H1 (cell line): ENCODE data around the gene DDOST. TPM values are rescaled to one million over a fixed set of nuclear protein-coding genes. Genes with fewer than 3 reads are reported as not detected.

Source experiments
- CTCF ChIA-PET: fragments of 300-600 bp; sonication (Branson Sonifier 250); formaldehyde crosslinking; loops from one replicate; lab custom pipeline; 2021; ENCODE audit not compliant: partially characterized antibody; lab: Charles Lee
- POLR2A ChIA-PET: fragments of 300-600 bp; sonication (Branson Sonifier 250); formaldehyde crosslinking; loops from one replicate; lab custom pipeline; 2021; ENCODE audit warnings: inconsistent platforms; ENCODE audit not compliant: partially characterized antibody; lab: Charles Lee
- DNase-seq, 2 experiments: peaks; one replicate each; pipeline versions ENCODE4 v3.0.0 to v3.0.0-alpha.2; 2010 to 2022; ENCODE audit warnings: low spot score in 2 of 2, low read depth in 1 of 2, mixed read lengths in 1 of 2
- FAIRE-seq: peaks from 2 replicates; lab custom pipeline; 2011; peaks lifted over from hg19 to GRCh38; lab: Jason Lieb, UNC
- H2AFZ ChIP-seq: 2 replicates; pipeline ENCODE4 v1.8.1; 2012; ENCODE audit warnings: low read length, inconsistent platforms
- H2AK5ac ChIP-seq: 2 replicates; pipeline ENCODE4 v1.6.1; 2013; ENCODE audit warnings: low read depth, low read length
- H2BK120ac ChIP-seq: replicated peaks from 2 replicates; pipeline ENCODE3; 2013; ENCODE audit warnings: low read depth, low read length, inconsistent platforms
- H2BK12ac ChIP-seq: 2 replicates; pipeline ENCODE4 v1.6.1; 2013; ENCODE audit warnings: low read depth, low read length
- H2BK15ac ChIP-seq: 2 replicates; pipeline ENCODE4 v1.6.1; 2013; ENCODE audit warnings: low read length
- H2BK20ac ChIP-seq: 2 replicates; pipeline ENCODE4 v1.6.1; 2013; ENCODE audit warnings: low read length
- H2BK5ac ChIP-seq: 2 replicates; pipeline ENCODE4 v1.6.1; 2013; ENCODE audit warnings: low read depth, low read length
- H3K14ac ChIP-seq: 2 replicates; pipeline ENCODE4 v1.6.1; 2013; ENCODE audit warnings: inconsistent platforms; ENCODE audit not compliant: insufficient read length
- H3K18ac ChIP-seq: 2 replicates; pipeline ENCODE4 v1.6.1; 2013; ENCODE audit warnings: low read length; ENCODE audit errors: extremely low read depth
- H3K23ac ChIP-seq: 2 replicates; pipeline ENCODE4 v1.6.1; 2013; ENCODE audit warnings: inconsistent platforms; ENCODE audit not compliant: insufficient read length
- H3K23me2 ChIP-seq: 2 replicates; pipeline ENCODE4 v1.6.1; 2013; ENCODE audit warnings: low read depth, low read length
- H3K27ac ChIP-seq: 2 replicates; pipeline ENCODE4 v1.6.1; 2011; ENCODE audit warnings: low read depth, low read length, inconsistent platforms
- H3K27me3 ChIP-seq, 4 experiments: replicated peaks in 1 of 4; 1 replicate in 1 of 4; 2 replicates in 3 of 4; pipeline versions ENCODE4 v1.6.1 to v1.8.1; 2011 to 2013; ENCODE audit warnings: low read length in 3 of 4, mild to moderate bottlenecking in 3 of 4, inconsistent platforms in 2 of 4, mixed read lengths in 2 of 4, moderate library complexity in 1 of 4; ENCODE audit not compliant: control insufficient read depth in 3 of 4, insufficient read depth in 3 of 4; ENCODE audit errors: extremely low read depth in 1 of 4
- H3K36me3 ChIP-seq, 4 experiments: 2 replicates each; pipeline versions ENCODE4 v1.6.1 to v1.8.1; 2011 to 2013; ENCODE audit warnings: mild to moderate bottlenecking in 4 of 4, low read length in 3 of 4, moderate library complexity in 2 of 4, control low read depth in 1 of 4, inconsistent platforms in 1 of 4; ENCODE audit not compliant: insufficient read depth in 4 of 4, control insufficient read depth in 2 of 4
- H3K4ac ChIP-seq: replicated peaks from 2 replicates; pipeline ENCODE3; 2013; ENCODE audit warnings: low read length, low read depth, mixed read lengths, inconsistent platforms; ENCODE audit not compliant: insufficient read length
- H3K4me1 ChIP-seq, 4 experiments: replicated peaks in 1 of 4; 1 replicate in 1 of 4; 2 replicates in 3 of 4; pipeline versions ENCODE4 v1.6.1 to v1.8.1; 2011 to 2013; ENCODE audit warnings: low read length in 3 of 4, inconsistent platforms in 2 of 4, mixed read lengths in 1 of 4; ENCODE audit not compliant: insufficient read depth in 4 of 4, control insufficient read depth in 3 of 4
- H3K4me2 ChIP-seq, 2 experiments: 2 replicates each; pipeline versions ENCODE4 v1.6.1 to v1.8.1; 2011 to 2013; ENCODE audit warnings: low read depth in 2 of 2, low read length in 2 of 2, control low read depth in 1 of 2, inconsistent platforms in 1 of 2, mild to moderate bottlenecking in 1 of 2; ENCODE audit not compliant: insufficient read depth in 1 of 2
- H3K4me3 ChIP-seq, 4 experiments: fragments of 200-600, 300-600 bp in 1 of 4; sonication (generic), shearing (Covaris generic), sonication (Bioruptor Twin) in 1 of 4; 2 replicates each; pipeline versions ENCODE4 v1.5.1 to v1.8.1; 2011 to 2016; ENCODE audit warnings: low read length in 4 of 4, low read depth in 3 of 4, control low read depth in 2 of 4, inconsistent platforms in 2 of 4, mild to moderate bottlenecking in 2 of 4, mixed read lengths in 1 of 4, moderate library complexity in 1 of 4; ENCODE audit not compliant: insufficient read depth in 2 of 4; ENCODE audit errors: extremely low read depth in 1 of 4
- H3K56ac ChIP-seq: replicated peaks from 2 replicates; pipeline ENCODE3; 2013; ENCODE audit warnings: low read depth, mild to moderate bottlenecking, mixed read lengths, low read length, inconsistent platforms; ENCODE audit not compliant: insufficient read length
- H3K79me1 ChIP-seq: 2 replicates; pipeline ENCODE4 v1.6.1; 2013; ENCODE audit warnings: low read depth, low read length, control low read depth
- H3K79me2 ChIP-seq, 2 experiments: 2 replicates each; pipeline versions ENCODE4 v1.6.1 to v1.8.1; 2012 to 2013; ENCODE audit warnings: low read length in 2 of 2, mild to moderate bottlenecking in 2 of 2, inconsistent platforms in 1 of 2; ENCODE audit not compliant: insufficient read depth in 2 of 2, control insufficient read depth in 1 of 2
- H3K9ac ChIP-seq, 4 experiments: replicated peaks in 1 of 4; 1 replicate in 1 of 4; 2 replicates in 3 of 4; pipeline versions ENCODE4 v1.6.1 to v1.8.1; 2011 to 2013; ENCODE audit warnings: low read depth in 3 of 4, low read length in 3 of 4, control low read depth in 2 of 4, mild to moderate bottlenecking in 2 of 4, moderate library complexity in 2 of 4, inconsistent platforms in 1 of 4; ENCODE audit errors: extremely low read depth in 1 of 4
- H3K9me3 ChIP-seq, 2 experiments: 2 replicates each; pipeline versions ENCODE4 v1.6.1 to v1.8.1; 2012 to 2013; ENCODE audit warnings: mild to moderate bottlenecking in 2 of 2, moderate library complexity in 2 of 2, control low read depth in 1 of 2, inconsistent platforms in 1 of 2, low read depth in 1 of 2, low read length in 1 of 2, mixed read lengths in 1 of 2; ENCODE audit not compliant: insufficient read depth in 2 of 2
- H4K20me1 ChIP-seq, 2 experiments: replicated peaks in 1 of 2; 2 replicates each; pipeline versions ENCODE3 to v1.8.1; 2011 to 2013; ENCODE audit warnings: inconsistent platforms in 2 of 2, low read length in 2 of 2, mild to moderate bottlenecking in 1 of 2; ENCODE audit not compliant: insufficient read depth in 2 of 2, control insufficient read depth in 1 of 2
- H4K5ac ChIP-seq: 2 replicates; pipeline ENCODE4 v1.6.1; 2013; ENCODE audit warnings: low read length, low read depth, mixed read lengths, inconsistent platforms; ENCODE audit not compliant: insufficient read length
- H4K8ac ChIP-seq: 2 replicates; pipeline ENCODE4 v1.8.0; 2013; ENCODE audit warnings: mild to moderate bottlenecking, moderate library complexity, low read length, inconsistent platforms; ENCODE audit not compliant: insufficient read depth; ENCODE audit errors: extremely low read depth
- H4K91ac ChIP-seq: replicated peaks from 2 replicates; pipeline ENCODE3; 2013; ENCODE audit warnings: low read length, mixed read lengths, inconsistent platforms; ENCODE audit not compliant: insufficient read length
- BACH1 ChIP-seq: IDR thresholded peaks from 2 replicates; pipeline ENCODE4 v1.6.1; 2012; ENCODE audit warnings: low read length, improper control_type of control experiment
- CBX5 ChIP-seq: fragments of 300-800, 300-1000 bp; sonication (generic); IDR thresholded peaks from 2 replicates; pipeline ENCODE4 v1.7.1; 2016; ENCODE audit warnings: antibody characterized with exemption, low read length, low read depth
- CBX8 ChIP-seq: fragments of 300-800, 300-1000 bp; sonication (generic); IDR thresholded peaks from 2 replicates; pipeline ENCODE4 v1.7.1; 2016; ENCODE audit warnings: low read depth, low read length, borderline replicate concordance
- FOSL1 ChIP-seq: IDR thresholded peaks from 2 replicates; pipeline ENCODE4 v1.6.1; 2011; ENCODE audit warnings: mild to moderate bottlenecking, low read depth, low read length, moderate library complexity; ENCODE audit not compliant: insufficient read depth
- GABPA ChIP-seq: IDR thresholded peaks from 2 replicates; pipeline ENCODE4 v1.6.1; 2011; ENCODE audit warnings: mild to moderate bottlenecking, low read length, moderate library complexity, borderline replicate concordance; ENCODE audit not compliant: insufficient read depth
- GTF2F1 ChIP-seq: IDR thresholded peaks from 2 replicates; pipeline ENCODE4 v1.6.1; 2012; ENCODE audit warnings: low read depth, low read length, improper control_type of control experiment, borderline replicate concordance
- NANOG ChIP-seq: IDR thresholded peaks from 2 replicates; pipeline ENCODE4 v1.6.1; 2011; ENCODE audit warnings: low read length, low read depth, mild to moderate bottlenecking, inconsistent platforms; ENCODE audit not compliant: insufficient read depth, poor library complexity, severe bottlenecking
- RBBP5 ChIP-seq: IDR thresholded peaks from 2 replicates; pipeline ENCODE4 v1.7.1; 2012; ENCODE audit warnings: low read depth, mild to moderate bottlenecking, inconsistent platforms, low read length, moderate library complexity, borderline replicate concordance
- SIN3A ChIP-seq, 2 experiments: IDR thresholded peaks in 1 of 2; conservative IDR thresholded peaks in 1 of 2; 2 replicates each; pipeline ENCODE4 v1.6.1; 2011 to 2012; ENCODE audit warnings: low read length in 2 of 2, improper control_type of control experiment in 1 of 2, low read depth in 1 of 2, mild to moderate bottlenecking in 1 of 2
- SIX5 ChIP-seq: IDR thresholded peaks from 2 replicates; pipeline ENCODE4 v1.6.1; 2011; ENCODE audit warnings: mild to moderate bottlenecking, low read depth, low read length
- WGBS, 2 experiments: shearing (Covaris generic) in 1 of 2; methylation state at CpG; one replicate each; pipeline versions ENCODE4 v1.1.6 to v1.1.7; 2013 to 2015; ENCODE audit warnings: low lambda C conversion rate in 2 of 2, mixed read lengths in 2 of 2, inconsistent platforms in 1 of 2, low coverage in 1 of 2, missing lambda C conversion rate in 1 of 2; ENCODE audit not compliant: insufficient replicate concordance in 2 of 2, insufficient coverage in 1 of 2, insufficient read length in 1 of 2; ENCODE audit errors: extremely low coverage in 1 of 2, missing lambda C conversion rate in 1 of 2; 5-methylcytosine and 5-hydroxymethylcytosine counted together
- polyA plus RNA-seq, 7 experiments: library from polyadenylated mRNA; depleted of rRNA in 3 of 7; stranded (reverse) in 5 of 7; unstranded in 2 of 7; fragments of >200 nt in 5 of 7; fragments of 200-250 nt in 2 of 7; gene quantifications; 1 replicate in 5 of 7; 2 replicates in 1 of 7; 4 replicates in 1 of 7; pipeline versions ENCODE4 v1.2.1 to v1.2.3, GENCODE V29; 2011 to 2013; ENCODE audit warnings: missing spikeins in 2 of 7, mixed read lengths in 2 of 7
- total RNA-seq: library from RNA; stranded (reverse); fragmentation: NEBNext Ultra II Directional; extraction: Animal tissue kit (Norgen Biotek cat#: 25700); gene quantifications from 2 replicates; pipeline ENCODE4 v1.2.1, GENCODE V29; 2021
- TF ChIP-seq, protein P1 (sequence below): IDR thresholded peaks from 2 replicates; pipeline ENCODE4 v1.6.1; 2012; ENCODE audit warnings: low read length, inconsistent platforms

The DDOST gene
- total and polyA plus RNA-seq, 2 of the 8 experiments (the other 6 are each of a cell fraction or from before 2014, with no cell fraction given): 253 to 336 TPM

DNA sequence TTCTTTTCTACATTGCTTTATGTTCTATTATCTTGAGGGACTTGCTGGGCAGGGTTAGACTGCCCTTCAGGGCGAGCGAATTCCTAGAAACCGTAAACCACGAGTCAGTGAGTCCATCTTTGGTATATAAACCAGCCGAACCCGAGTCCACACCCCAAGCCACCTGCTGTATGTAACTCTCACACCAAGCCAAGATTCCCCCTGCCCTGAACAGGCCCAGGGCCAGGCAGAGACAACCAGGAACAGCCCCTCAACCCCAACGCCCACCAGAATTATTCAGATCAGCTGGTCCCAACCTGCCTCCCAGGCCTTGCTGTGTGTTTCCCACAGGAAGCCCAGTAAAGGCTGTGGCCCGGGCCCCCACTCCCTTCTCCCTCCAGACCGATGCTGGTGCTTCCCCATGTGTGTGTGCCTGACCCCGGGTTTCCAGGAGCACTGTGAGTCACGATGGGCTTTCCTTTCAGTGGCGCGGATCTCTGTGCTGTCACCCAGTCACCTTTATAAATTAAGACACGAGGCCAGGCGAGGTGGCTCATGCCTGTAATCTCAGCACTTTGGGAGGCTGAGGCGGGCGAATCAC lies 39.6 kb upstream of the DDOST start:
- FAIRE-seq (no peak), DNase-seq (no peak)
- Histone ChIP-seq H3K23ac (no peak overlapping the region), H3K14ac (no peak overlapping the region), H3K18ac (no peak overlapping the region), H4K91ac (no peak overlapping the region), H3K36me3 (no peaks in the 10 kb centered on the region; a peak in 2 of 8 replicates), H4K20me1 (peaks cover under 1 to 14% of the 10 kb centered on the region in 2 experiments), H2BK12ac (no peak overlapping the region), H3K4me1 (peaks cover 0 to 6% (median 4%) of the 10 kb centered on the region in 4 experiments; a peak in 3 of 7 replicates), H3K56ac (no peak overlapping the region), H3K79me1 (no peaks in the 10 kb centered on the region), H3K23me2 (peaks cover 12% of the 10 kb centered on the region; the same call in 1 of the 2 replicates), H3K4me3 (no peak overlapping the region), H3K27ac (no peak overlapping the region), H3K4me2 (no peak overlapping the region), H4K8ac (no peak overlapping the region), H2BK15ac (no peak overlapping the region), H2AFZ (no peak overlapping the region), H3K27me3 (no peaks in the 10 kb centered on the region), H2BK5ac (no peak overlapping the region), H3K9ac (no peak overlapping the region), H3K9me3 (no peaks in the 10 kb centered on the region), H3K79me2 (no peaks in the 10 kb centered on the region), H3K4ac (no peak overlapping the region), H2BK120ac (no peak overlapping the region), H2AK5ac (no peak overlapping the region), H4K5ac (no peak overlapping the region), H2BK20ac (no peak overlapping the region)
- ChIA-PET CTCF (interaction anchor here (1.7 kb wide), 1 partner anchor 13 kb away, joined by 4 read pairs; no protein-coding TSS in a partner anchor), POLR2A (interaction anchor here (1.0 kb wide), 1 partner anchor 10 kb away, joined by 3 read pairs; no protein-coding TSS in a partner anchor)
- WGBS, 2 experiments: 81% methylated on average over 17 of the region's 17 CpGs; no CpG with 5 or more reads in 1 of the 2 experiments
- TF ChIP-seq CBX5 (no peak), SIN3A (conservative IDR thresholded peaks at IDR 0.05 in 1 of 2, IDR thresholded peaks at IDR 0.05 in 1 of 2; ENCODE audit: low read depth in 1 of 2, low read length in 2 of 2) (no peak), FOSL1 (no peak), RBBP5 (no peak), SIX5 (no peak), BACH1 (no peak), NANOG (no peak), CBX8 (no peak), GTF2F1 (no peak), GABPA (no peak)
- TF ChIP-seq, protein P1, sequence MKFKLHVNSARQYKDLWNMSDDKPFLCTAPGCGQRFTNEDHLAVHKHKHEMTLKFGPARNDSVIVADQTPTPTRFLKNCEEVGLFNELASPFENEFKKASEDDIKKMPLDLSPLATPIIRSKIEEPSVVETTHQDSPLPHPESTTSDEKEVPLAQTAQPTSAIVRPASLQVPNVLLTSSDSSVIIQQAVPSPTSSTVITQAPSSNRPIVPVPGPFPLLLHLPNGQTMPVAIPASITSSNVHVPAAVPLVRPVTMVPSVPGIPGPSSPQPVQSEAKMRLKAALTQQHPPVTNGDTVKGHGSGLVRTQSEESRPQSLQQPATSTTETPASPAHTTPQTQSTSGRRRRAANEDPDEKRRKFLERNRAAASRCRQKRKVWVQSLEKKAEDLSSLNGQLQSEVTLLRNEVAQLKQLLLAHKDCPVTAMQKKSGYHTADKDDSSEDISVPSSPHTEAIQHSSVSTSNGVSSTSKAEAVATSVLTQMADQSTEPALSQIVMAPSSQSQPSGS: no peak
